GM23338 (cell line): Measurements from ENCODE around the gene INHBC. TPM values are rescaled to one million over a fixed set of nuclear protein-coding genes. Genes with fewer than 3 reads are reported as not detected.

ENCODE experiments used
- ATAC-seq: fragments of 200-7000 bp; cut with Tn5 transposase; 3 replicates; pipeline ENCODE4 v1.9.1; 2020
- DNase-seq: peaks from one replicate; pipeline ENCODE4 v3.0.0-alpha.2; 2015; ENCODE audit warnings: low spot score
- H2AFZ ChIP-seq: fragments of 200-600 bp; sonication (generic); 2 replicates; pipeline ENCODE4 v1.8.0; 2016; ENCODE audit warnings: antibody characterized with exemption, mild to moderate bottlenecking, moderate library complexity
- H3F3A ChIP-seq: fragments of 200-600 bp; sonication (generic); replicated peaks from 2 replicates; pipeline ENCODE4 v1.8.0; 2017; ENCODE audit warnings: antibody characterized with exemption, mixed run types, low read depth
- H3K27ac ChIP-seq: fragments of 200-600 bp; sonication (generic); 2 replicates; pipeline ENCODE4 v1.6.1; 2016; ENCODE audit warnings: low read depth
- H3K27me3 ChIP-seq: fragments of 200-600 bp; sonication (generic); 2 replicates; pipeline ENCODE4 v1.8.0; 2016; ENCODE audit warnings: mild to moderate bottlenecking, mixed run types, moderate library complexity; ENCODE audit not compliant: insufficient read depth
- H3K36me3 ChIP-seq: fragments of 200-600 bp; sonication (generic); 2 replicates; pipeline ENCODE4 v1.8.0; 2016; ENCODE audit warnings: mild to moderate bottlenecking; ENCODE audit not compliant: insufficient read depth
- H3K4me1 ChIP-seq: fragments of 200-600 bp; sonication (generic); 2 replicates; pipeline ENCODE4 v1.8.0; 2016; ENCODE audit warnings: mild to moderate bottlenecking, moderate library complexity; ENCODE audit not compliant: insufficient read depth
- H3K4me2 ChIP-seq: fragments of 200-600 bp; sonication (generic); 2 replicates; pipeline ENCODE4 v1.7.1; 2017; ENCODE audit warnings: mixed run types
- H3K4me3 ChIP-seq: fragments of 200-600 bp; sonication (generic); 2 replicates; pipeline ENCODE4 v1.6.1; 2016; ENCODE audit warnings: mixed run types
- H3K79me2 ChIP-seq: fragments of 200-600 bp; sonication (generic); replicated peaks from 2 replicates; pipeline ENCODE4 v1.8.0; 2017; ENCODE audit warnings: mild to moderate bottlenecking; ENCODE audit not compliant: insufficient read depth
- H3K9me2 ChIP-seq: fragments of 200-600 bp; sonication (generic); 2 replicates; pipeline ENCODE4 v1.8.0; 2017; ENCODE audit not compliant: insufficient read depth
- H4K20me1 ChIP-seq: fragments of 200-600 bp; sonication (generic); replicated peaks from 2 replicates; pipeline ENCODE4 v1.8.0; 2017; ENCODE audit warnings: mild to moderate bottlenecking; ENCODE audit not compliant: insufficient read depth
- H3K27ac Mint-ChIP-seq: 2 replicates; pipeline ENCODE4 v1.8.0; 2020; ENCODE audit warnings: inconsistent platforms, mild to moderate bottlenecking, moderate library complexity, mixed read lengths
- H3K27me3 Mint-ChIP-seq: 3 replicates; pipeline ENCODE4 v1.8.0; 2022; ENCODE audit warnings: low read depth, mild to moderate bottlenecking, moderate library complexity, mixed read lengths, inconsistent platforms; ENCODE audit not compliant: insufficient read depth, poor library complexity
- H3K36me3 Mint-ChIP-seq: 3 replicates; pipeline ENCODE4 v1.8.0; 2021; ENCODE audit warnings: low read depth, mild to moderate bottlenecking, inconsistent platforms, moderate library complexity, mixed read lengths
- H3K4me1 Mint-ChIP-seq: 3 replicates; pipeline ENCODE4 v1.8.0; 2020; ENCODE audit warnings: mild to moderate bottlenecking, inconsistent platforms, mixed read lengths
- H3K4me3 Mint-ChIP-seq: 3 replicates; pipeline ENCODE4 v1.8.0; 2021; ENCODE audit warnings: moderate library complexity, mild to moderate bottlenecking, inconsistent platforms, mixed read lengths
- H3K9me3 Mint-ChIP-seq: 3 replicates; pipeline ENCODE4 v1.8.0; 2020; ENCODE audit warnings: moderate library complexity, mild to moderate bottlenecking, inconsistent platforms, mixed read lengths
- CREB1 ChIP-seq: fragments of 250-450 bp; sonication (Bioruptor Pico); IDR thresholded peaks from 2 replicates; pipeline ENCODE4 v1.5.0; 2020; ENCODE audit warnings: low read depth, mild to moderate bottlenecking, moderate library complexity
- EZH2 ChIP-seq: fragments of 200-600 bp; sonication (generic); IDR thresholded peaks from one replicate; pipeline ENCODE4 v1.8.0; 2017; ENCODE audit warnings: antibody characterized with exemption, mild to moderate bottlenecking, low read depth; ENCODE audit not compliant: unreplicated experiment
- EZH2phosphoT487 ChIP-seq: fragments of 200-600 bp; sonication (generic); IDR thresholded peaks from one replicate; pipeline ENCODE4 v1.8.1; 2018; ENCODE audit warnings: antibody characterized with exemption; ENCODE audit not compliant: unreplicated experiment
- JUNB ChIP-seq: IDR thresholded peaks from one replicate; pipeline ENCODE4 v1.6.1; 2016; ENCODE audit warnings: antibody characterized with exemption; ENCODE audit not compliant: unreplicated experiment
- NANOG ChIP-seq: IDR thresholded peaks from 2 replicates; pipeline ENCODE4 v1.6.1; 2016; ENCODE audit warnings: antibody characterized with exemption, borderline replicate concordance
- POLR2AphosphoS5 ChIP-seq: IDR thresholded peaks from 2 replicates; pipeline ENCODE4 v1.6.1; 2016; ENCODE audit warnings: antibody characterized with exemption, low read depth
- STAT1 ChIP-seq: IDR thresholded peaks from one replicate; pipeline ENCODE4 v1.6.1; 2016; ENCODE audit warnings: antibody characterized with exemption; ENCODE audit not compliant: unreplicated experiment
- ZNF114 ChIP-seq: fragments of 250-450 bp; sonication (Bioruptor Pico); IDR thresholded peaks from 2 replicates; pipeline ENCODE4 v1.5.0; 2020; ENCODE audit warnings: mild to moderate bottlenecking, moderate library complexity
- ZNF331 ChIP-seq: fragments of 250-450 bp; sonication (Bioruptor Pico); IDR thresholded peaks from 2 replicates; pipeline ENCODE4 v1.5.0; 2020; ENCODE audit warnings: low read depth, mild to moderate bottlenecking, moderate library complexity
- polyA plus RNA-seq: library from polyadenylated mRNA; unstranded; fragments of >200 nt; fragmentation: Nextera tagmentation; extraction: Ambion mirVana; gene quantifications from 2 replicates; pipeline ENCODE4 v1.2.1, GENCODE V29; 2016
- total RNA-seq: library from RNA; depleted of rRNA; stranded (reverse); fragments of >200 nt; shearing (Covaris generic); gene quantifications from 2 replicates; pipeline ENCODE4 v1.2.3, GENCODE V29; 2014
- TF ChIP-seq, protein P1 (sequence below): IDR thresholded peaks from one replicate; pipeline ENCODE4 v1.6.1; 2018; ENCODE audit warnings: antibody characterized with exemption; ENCODE audit not compliant: unreplicated experiment
- TF ChIP-seq, protein P2 (sequence below), 2 experiments: fragments of 200-600 bp in 1 of 2; sonication (generic) in 1 of 2; conservative IDR thresholded peaks; 2 replicates each; pipeline versions ENCODE4 v1.5.1 to v1.6.1; 2016 to 2017; ENCODE audit warnings: antibody characterized with exemption in 2 of 2, low read depth in 2 of 2, mild to moderate bottlenecking in 2 of 2, moderate library complexity in 1 of 2
- TF ChIP-seq, protein P3 (sequence below): fragments of 250-450 bp; sonication (Bioruptor Pico); IDR thresholded peaks from 2 replicates; pipeline ENCODE4 v1.5.0; 2020; ENCODE audit warnings: mild to moderate bottlenecking, moderate library complexity
- TF ChIP-seq, protein P4 (sequence below): IDR thresholded peaks from 2 replicates; pipeline ENCODE4 v1.6.1; 2016; ENCODE audit warnings: antibody characterized with exemption

Gene INHBC
- total and polyA plus RNA-seq, 2 experiments from 2014 or later, result 0.53 TPM; not detected in 1

DNA sequence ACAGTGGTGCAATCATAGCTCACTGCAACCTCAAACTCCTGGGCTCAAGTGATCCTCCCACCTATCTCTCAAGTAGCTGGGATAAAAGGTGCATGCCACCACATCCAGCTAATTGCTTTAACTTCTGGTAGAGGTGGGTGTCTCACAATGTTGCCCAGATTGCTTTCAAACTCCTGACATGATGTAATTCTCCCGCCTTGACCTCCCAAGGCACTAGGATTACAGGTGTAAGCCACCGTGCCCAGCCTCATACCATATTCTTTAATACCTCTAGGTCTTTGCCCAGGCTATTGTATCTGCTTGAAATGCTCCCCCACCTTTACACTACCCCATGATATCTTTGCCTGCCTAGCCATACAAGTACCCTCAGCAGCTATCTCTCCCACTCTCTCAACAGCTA is 15.1 kb upstream of the INHBC start:
- Mint-ChIP-seq H3K4me3 (no peak overlapping the region; the same call in 2 of the 3 replicates), H3K27ac (no peak overlapping the region), H3K9me3 (no peaks in the 10 kb centered on the region), H3K27me3 (peaks cover 2% of the 10 kb centered on the region), H3K36me3 (peaks cover 3% of the 10 kb centered on the region), H3K4me1 (peaks cover 14% of the 10 kb centered on the region)
- Histone ChIP-seq H3K36me3 (no peaks in the 10 kb centered on the region), H2AFZ (no peak overlapping the region), H3K27me3 (no peaks in the 10 kb centered on the region), H3F3A (no peaks in the 10 kb centered on the region), H3K79me2 (peaks cover 8% of the 10 kb centered on the region; the same call in 1 of the 2 replicates), H4K20me1 (peaks cover 10% of the 10 kb centered on the region), H3K4me1 (peaks cover 8% of the 10 kb centered on the region; the same call in 1 of the 2 replicates), H3K9me2 (no peaks in the 10 kb centered on the region), H3K4me2 (no peak overlapping the region), H3K4me3 (no peak overlapping the region), H3K27ac (no peak overlapping the region)
- DNase-seq (no peak), ATAC-seq (no peak)
- TF ChIP-seq CREB1 (CRISPR knock-in tag) (no peak), JUNB (no peak), EZH2 (no peak), STAT1 (no peak), EZH2phosphoT487 (no peak), POLR2AphosphoS5 (no peak), ZNF114 (CRISPR knock-in tag) (no peak), ZNF331 (CRISPR knock-in tag) (no peak), NANOG (no peak)
- TF ChIP-seq, protein P1, sequence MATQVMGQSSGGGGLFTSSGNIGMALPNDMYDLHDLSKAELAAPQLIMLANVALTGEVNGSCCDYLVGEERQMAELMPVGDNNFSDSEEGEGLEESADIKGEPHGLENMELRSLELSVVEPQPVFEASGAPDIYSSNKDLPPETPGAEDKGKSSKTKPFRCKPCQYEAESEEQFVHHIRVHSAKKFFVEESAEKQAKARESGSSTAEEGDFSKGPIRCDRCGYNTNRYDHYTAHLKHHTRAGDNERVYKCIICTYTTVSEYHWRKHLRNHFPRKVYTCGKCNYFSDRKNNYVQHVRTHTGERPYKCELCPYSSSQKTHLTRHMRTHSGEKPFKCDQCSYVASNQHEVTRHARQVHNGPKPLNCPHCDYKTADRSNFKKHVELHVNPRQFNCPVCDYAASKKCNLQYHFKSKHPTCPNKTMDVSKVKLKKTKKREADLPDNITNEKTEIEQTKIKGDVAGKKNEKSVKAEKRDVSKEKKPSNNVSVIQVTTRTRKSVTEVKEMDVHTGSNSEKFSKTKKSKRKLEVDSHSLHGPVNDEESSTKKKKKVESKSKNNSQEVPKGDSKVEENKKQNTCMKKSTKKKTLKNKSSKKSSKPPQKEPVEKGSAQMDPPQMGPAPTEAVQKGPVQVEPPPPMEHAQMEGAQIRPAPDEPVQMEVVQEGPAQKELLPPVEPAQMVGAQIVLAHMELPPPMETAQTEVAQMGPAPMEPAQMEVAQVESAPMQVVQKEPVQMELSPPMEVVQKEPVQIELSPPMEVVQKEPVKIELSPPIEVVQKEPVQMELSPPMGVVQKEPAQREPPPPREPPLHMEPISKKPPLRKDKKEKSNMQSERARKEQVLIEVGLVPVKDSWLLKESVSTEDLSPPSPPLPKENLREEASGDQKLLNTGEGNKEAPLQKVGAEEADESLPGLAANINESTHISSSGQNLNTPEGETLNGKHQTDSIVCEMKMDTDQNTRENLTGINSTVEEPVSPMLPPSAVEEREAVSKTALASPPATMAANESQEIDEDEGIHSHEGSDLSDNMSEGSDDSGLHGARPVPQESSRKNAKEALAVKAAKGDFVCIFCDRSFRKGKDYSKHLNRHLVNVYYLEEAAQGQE, result no peak
- TF ChIP-seq, protein P2, sequence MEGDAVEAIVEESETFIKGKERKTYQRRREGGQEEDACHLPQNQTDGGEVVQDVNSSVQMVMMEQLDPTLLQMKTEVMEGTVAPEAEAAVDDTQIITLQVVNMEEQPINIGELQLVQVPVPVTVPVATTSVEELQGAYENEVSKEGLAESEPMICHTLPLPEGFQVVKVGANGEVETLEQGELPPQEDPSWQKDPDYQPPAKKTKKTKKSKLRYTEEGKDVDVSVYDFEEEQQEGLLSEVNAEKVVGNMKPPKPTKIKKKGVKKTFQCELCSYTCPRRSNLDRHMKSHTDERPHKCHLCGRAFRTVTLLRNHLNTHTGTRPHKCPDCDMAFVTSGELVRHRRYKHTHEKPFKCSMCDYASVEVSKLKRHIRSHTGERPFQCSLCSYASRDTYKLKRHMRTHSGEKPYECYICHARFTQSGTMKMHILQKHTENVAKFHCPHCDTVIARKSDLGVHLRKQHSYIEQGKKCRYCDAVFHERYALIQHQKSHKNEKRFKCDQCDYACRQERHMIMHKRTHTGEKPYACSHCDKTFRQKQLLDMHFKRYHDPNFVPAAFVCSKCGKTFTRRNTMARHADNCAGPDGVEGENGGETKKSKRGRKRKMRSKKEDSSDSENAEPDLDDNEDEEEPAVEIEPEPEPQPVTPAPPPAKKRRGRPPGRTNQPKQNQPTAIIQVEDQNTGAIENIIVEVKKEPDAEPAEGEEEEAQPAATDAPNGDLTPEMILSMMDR (conservative IDR thresholded peaks at IDR 0.05; ENCODE audit: low read depth in 2 of 2), result no peak
- TF ChIP-seq, protein P3, sequence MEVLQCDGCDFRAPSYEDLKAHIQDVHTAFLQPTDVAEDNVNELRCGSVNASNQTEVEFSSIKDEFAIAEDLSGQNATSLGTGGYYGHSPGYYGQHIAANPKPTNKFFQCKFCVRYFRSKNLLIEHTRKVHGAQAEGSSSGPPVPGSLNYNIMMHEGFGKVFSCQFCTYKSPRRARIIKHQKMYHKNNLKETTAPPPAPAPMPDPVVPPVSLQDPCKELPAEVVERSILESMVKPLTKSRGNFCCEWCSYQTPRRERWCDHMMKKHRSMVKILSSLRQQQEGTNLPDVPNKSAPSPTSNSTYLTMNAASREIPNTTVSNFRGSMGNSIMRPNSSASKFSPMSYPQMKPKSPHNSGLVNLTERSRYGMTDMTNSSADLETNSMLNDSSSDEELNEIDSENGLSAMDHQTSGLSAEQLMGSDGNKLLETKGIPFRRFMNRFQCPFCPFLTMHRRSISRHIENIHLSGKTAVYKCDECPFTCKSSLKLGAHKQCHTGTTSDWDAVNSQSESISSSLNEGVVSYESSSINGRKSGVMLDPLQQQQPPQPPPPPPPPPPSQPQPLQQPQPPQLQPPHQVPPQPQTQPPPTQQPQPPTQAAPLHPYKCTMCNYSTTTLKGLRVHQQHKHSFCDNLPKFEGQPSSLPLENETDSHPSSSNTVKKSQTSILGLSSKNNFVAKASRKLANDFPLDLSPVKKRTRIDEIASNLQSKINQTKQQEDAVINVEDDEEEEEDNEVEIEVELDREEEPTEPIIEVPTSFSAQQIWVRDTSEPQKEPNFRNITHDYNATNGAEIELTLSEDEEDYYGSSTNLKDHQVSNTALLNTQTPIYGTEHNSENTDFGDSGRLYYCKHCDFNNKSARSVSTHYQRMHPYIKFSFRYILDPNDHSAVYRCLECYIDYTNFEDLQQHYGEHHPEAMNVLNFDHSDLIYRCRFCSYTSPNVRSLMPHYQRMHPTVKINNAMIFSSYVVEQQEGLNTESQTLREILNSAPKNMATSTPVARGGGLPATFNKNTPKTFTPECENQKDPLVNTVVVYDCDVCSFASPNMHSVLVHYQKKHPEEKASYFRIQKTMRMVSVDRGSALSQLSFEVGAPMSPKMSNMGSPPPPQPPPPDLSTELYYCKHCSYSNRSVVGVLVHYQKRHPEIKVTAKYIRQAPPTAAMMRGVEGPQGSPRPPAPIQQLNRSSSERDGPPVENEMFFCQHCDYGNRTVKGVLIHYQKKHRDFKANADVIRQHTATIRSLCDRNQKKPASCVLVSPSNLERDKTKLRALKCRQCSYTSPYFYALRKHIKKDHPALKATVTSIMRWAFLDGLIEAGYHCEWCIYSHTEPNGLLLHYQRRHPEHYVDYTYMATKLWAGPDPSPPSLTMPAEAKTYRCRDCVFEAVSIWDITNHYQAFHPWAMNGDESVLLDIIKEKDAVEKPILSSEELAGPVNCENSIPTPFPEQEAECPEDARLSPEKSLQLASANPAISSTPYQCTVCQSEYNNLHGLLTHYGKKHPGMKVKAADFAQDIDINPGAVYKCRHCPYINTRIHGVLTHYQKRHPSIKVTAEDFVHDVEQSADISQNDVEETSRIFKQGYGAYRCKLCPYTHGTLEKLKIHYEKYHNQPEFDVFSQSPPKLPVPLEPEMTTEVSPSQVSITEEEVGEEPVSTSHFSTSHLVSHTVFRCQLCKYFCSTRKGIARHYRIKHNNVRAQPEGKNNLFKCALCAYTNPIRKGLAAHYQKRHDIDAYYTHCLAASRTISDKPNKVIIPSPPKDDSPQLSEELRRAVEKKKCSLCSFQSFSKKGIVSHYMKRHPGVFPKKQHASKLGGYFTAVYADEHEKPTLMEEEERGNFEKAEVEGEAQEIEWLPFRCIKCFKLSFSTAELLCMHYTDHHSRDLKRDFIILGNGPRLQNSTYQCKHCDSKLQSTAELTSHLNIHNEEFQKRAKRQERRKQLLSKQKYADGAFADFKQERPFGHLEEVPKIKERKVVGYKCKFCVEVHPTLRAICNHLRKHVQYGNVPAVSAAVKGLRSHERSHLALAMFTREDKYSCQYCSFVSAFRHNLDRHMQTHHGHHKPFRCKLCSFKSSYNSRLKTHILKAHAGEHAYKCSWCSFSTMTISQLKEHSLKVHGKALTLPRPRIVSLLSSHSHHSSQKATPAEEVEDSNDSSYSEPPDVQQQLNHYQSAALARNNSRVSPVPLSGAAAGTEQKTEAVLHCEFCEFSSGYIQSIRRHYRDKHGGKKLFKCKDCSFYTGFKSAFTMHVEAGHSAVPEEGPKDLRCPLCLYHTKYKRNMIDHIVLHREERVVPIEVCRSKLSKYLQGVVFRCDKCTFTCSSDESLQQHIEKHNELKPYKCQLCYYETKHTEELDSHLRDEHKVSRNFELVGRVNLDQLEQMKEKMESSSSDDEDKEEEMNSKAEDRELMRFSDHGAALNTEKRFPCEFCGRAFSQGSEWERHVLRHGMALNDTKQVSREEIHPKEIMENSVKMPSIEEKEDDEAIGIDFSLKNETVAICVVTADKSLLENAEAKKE (CRISPR knock-in tag), result no peak
- TF ChIP-seq, protein P4, sequence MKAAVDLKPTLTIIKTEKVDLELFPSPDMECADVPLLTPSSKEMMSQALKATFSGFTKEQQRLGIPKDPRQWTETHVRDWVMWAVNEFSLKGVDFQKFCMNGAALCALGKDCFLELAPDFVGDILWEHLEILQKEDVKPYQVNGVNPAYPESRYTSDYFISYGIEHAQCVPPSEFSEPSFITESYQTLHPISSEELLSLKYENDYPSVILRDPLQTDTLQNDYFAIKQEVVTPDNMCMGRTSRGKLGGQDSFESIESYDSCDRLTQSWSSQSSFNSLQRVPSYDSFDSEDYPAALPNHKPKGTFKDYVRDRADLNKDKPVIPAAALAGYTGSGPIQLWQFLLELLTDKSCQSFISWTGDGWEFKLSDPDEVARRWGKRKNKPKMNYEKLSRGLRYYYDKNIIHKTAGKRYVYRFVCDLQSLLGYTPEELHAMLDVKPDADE, result no peak
